ENCODE results near the gene SCLT1.

Gene SCLT1

DNA sequence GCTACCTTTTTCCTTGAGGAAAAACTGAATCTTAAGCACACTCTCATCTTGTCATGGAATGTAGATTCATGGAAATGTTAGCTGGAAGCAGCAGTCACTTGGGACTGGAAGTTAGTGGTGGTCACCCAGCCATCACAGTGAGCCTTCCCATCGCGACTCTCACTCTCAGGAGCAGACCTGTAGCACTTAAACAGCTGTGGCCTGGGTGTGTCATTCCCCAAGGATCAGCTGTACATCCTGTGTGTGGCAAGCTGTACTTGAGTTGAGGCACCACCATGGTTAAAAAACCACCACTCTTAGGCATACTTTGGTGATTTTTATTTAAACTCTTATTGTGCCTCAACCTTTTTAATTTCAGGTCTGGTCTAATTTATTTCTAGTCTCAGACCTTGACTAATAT lies 237.1 kb downstream of the SCLT1 start:
- Histone ChIP-seq H3K27me3 (ENCODE audit: insufficient read depth, low read depth, severe bottlenecking) (no peaks in the 10 kb centered on the region), H3K36me3 (peaks cover 100% of the 10 kb centered on the region), H3K27ac (no peak overlapping the region), H3K9me3 (ENCODE audit: severe bottlenecking) (no peaks in the 10 kb centered on the region), H3K4me3 (ENCODE audit: low read depth, low read length) (no peak overlapping the region)
- DNase-seq: no peak
- TF ChIP-seq, protein P1, sequence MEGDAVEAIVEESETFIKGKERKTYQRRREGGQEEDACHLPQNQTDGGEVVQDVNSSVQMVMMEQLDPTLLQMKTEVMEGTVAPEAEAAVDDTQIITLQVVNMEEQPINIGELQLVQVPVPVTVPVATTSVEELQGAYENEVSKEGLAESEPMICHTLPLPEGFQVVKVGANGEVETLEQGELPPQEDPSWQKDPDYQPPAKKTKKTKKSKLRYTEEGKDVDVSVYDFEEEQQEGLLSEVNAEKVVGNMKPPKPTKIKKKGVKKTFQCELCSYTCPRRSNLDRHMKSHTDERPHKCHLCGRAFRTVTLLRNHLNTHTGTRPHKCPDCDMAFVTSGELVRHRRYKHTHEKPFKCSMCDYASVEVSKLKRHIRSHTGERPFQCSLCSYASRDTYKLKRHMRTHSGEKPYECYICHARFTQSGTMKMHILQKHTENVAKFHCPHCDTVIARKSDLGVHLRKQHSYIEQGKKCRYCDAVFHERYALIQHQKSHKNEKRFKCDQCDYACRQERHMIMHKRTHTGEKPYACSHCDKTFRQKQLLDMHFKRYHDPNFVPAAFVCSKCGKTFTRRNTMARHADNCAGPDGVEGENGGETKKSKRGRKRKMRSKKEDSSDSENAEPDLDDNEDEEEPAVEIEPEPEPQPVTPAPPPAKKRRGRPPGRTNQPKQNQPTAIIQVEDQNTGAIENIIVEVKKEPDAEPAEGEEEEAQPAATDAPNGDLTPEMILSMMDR (IDR thresholded peaks at IDR 0.05; ENCODE audit: low read depth, low read length): no peak

DNA sequence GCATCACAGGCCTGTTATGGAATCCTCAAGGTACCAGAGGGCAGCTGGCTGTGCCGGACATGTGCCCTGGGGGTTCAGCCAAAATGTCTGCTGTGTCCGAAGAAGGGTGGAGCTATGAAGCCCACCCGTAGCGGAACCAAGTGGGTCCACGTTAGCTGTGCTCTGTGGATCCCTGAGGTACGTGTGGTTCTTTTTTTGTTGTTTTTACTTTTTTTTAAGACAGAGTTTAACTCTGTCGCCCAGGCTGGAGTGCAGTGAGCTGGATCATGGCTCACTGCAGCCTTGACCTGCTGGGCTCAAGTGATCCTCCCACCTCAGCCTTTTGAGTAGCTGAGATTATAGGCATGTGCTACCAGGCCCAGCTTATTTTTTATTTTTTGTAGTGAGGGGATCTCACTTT lies 237.7 kb downstream of the SCLT1 start:
- H3K4me3 ChIP-seq (ENCODE audit: low read depth, low read length): no peak overlapping the region
- H3K27ac ChIP-seq: no peak overlapping the region
- H3K27me3 ChIP-seq (ENCODE audit: insufficient read depth, low read depth, severe bottlenecking): no peaks in the 10 kb centered on the region
- TF ChIP-seq, protein P1 (IDR thresholded peaks at IDR 0.05; ENCODE audit: low read depth, low read length): no peak
- no peaks in the 10 kb centered on the region for H3K9me3 ChIP-seq (ENCODE audit: severe bottlenecking)
- peaks cover 100% of the 10 kb centered on the region for H3K36me3 ChIP-seq
- no peak for DNase-seq

DNA sequence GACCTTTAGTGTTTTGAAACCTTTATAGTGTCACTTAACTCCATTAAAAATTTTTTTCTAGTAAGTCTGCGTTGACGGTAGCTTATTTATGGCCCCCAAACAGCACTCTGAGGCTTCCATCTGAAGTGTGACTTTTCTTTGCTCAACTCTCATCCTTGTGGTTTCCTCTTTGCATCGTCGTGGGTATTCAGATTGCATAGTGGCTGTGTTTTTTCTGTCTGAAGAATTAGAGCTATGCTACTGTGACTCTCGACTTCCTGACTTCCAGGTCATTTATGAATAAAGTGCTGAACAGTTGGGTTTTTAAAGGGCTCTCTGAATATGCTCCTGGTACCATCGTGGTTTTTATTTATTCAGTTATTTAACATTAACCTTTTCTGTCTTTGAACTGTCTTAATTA lies 238.9 kb downstream of the SCLT1 start:
- Histone ChIP-seq H3K9me3 (ENCODE audit: severe bottlenecking) (no peaks in the 10 kb centered on the region), H3K4me3 (ENCODE audit: low read depth, low read length) (no peak overlapping the region), H3K36me3 (peaks cover 100% of the 10 kb centered on the region), H3K27me3 (ENCODE audit: insufficient read depth, low read depth, severe bottlenecking) (no peaks in the 10 kb centered on the region), H3K27ac (no peak overlapping the region)
- TF ChIP-seq, protein P1 (IDR thresholded peaks at IDR 0.05; ENCODE audit: low read depth, low read length): no peak
- no peak for DNase-seq

DNA sequence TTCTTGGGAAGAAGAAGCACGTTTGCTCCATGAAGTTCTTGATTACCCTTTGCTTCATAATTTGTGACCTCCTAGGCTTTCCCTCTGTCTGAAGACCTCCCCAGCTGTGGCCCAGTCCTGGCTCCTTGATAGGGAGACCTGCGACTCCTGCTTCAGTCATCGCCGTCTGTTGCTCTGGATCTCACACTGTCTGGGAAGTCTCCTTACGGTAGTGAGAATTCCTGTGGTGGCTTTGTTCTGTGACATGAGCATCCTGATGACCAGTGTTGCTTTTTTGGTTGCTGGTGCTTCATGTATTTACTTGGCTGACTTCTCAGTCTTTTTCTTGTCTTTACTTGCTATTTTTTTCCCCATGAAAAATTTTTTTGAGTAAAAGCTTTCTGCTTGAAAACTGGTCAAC lies 239.6 kb downstream of the SCLT1 start:
- Histone ChIP-seq H3K27ac (no peak overlapping the region), H3K36me3 (peaks cover 100% of the 10 kb centered on the region), H3K9me3 (ENCODE audit: severe bottlenecking) (no peaks in the 10 kb centered on the region), H3K4me3 (ENCODE audit: low read depth, low read length) (no peak overlapping the region), H3K27me3 (ENCODE audit: insufficient read depth, low read depth, severe bottlenecking) (no peaks in the 10 kb centered on the region)
- TF ChIP-seq, protein P1 (IDR thresholded peaks at IDR 0.05; ENCODE audit: low read depth, low read length): no peak
- DNase-seq: no peak

DNA sequence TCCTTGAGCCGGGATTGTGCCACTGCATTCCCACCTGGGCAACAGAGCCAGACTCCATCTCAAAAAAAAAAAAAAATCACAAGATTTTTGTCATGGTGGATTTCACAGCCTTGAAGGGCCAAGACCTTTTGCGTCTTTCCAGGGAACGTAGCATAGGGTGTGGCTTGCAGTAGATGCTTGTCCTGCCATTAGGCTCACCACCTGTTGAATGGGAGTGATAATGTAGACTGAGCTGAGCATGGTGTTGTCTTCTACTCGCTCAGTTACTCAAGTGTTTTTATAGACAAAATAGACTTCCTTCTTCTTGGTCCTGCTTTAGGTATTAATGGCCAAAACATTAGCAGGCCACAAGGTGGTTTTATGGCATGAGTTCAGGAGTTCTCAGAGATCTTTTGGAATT lies 243.1 kb downstream of the SCLT1 start:
- no peak overlapping the region for H3K27ac ChIP-seq
- H3K27me3 ChIP-seq (ENCODE audit: insufficient read depth, low read depth, severe bottlenecking): no peaks in the 10 kb centered on the region
- TF ChIP-seq, protein P1 (IDR thresholded peaks at IDR 0.05; ENCODE audit: low read depth, low read length): no peak
- peaks cover 100% of the 10 kb centered on the region for H3K36me3 ChIP-seq
- H3K4me3 ChIP-seq (ENCODE audit: low read depth, low read length): no peak overlapping the region
- no peaks in the 10 kb centered on the region for H3K9me3 ChIP-seq (ENCODE audit: severe bottlenecking)
- no peak for DNase-seq

DNA sequence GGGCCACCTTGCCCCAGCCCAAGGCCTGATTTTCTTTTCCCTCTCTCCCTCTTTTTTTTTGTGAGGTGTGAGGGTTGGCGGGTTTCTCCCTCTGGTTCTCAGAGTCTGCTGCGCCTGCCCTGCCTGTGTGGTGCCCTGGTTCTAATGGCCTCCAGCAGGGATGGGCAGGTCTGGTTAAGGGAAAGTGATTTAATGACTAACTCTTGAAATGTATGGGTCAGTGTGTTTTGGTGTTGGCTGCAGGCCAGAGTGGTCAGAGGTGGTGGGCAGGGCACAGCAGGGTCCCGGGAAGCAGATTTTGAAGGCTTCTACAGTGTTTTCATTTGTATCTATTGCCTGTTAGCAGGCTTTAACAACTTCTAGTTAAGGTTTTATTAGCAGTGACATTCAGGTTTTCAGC lies 244.9 kb downstream of the SCLT1 start:
- DNase-seq: no peak
- TF ChIP-seq, protein P1 (IDR thresholded peaks at IDR 0.05; ENCODE audit: low read depth, low read length): no peak
- peaks cover 100% of the 10 kb centered on the region for H3K36me3 ChIP-seq
- H3K4me3 ChIP-seq (ENCODE audit: low read depth, low read length): no peak overlapping the region
- no peak overlapping the region for H3K27ac ChIP-seq
- no peaks in the 10 kb centered on the region for H3K27me3 ChIP-seq (ENCODE audit: insufficient read depth, low read depth, severe bottlenecking)
- no peaks in the 10 kb centered on the region for H3K9me3 ChIP-seq (ENCODE audit: severe bottlenecking)
